ENCODE data around the gene GINS1. TPM values are rescaled to one million over a fixed set of nuclear protein-coding genes. Genes with fewer than 3 reads are reported as not detected.

Gene GINS1
- total RNA-seq, 1 experiment from 2014 or later, result 30.4 TPM

- DNase-seq (ENCODE audit: low read depth, low spot score) (no peak), ATAC-seq (no peak)
- ChIA-PET RAD21 (ENCODE audit: low non-redundant PET in 1 of 2, low total read pairs in 2 of 2, uncharacterized antibody in 2 of 2, unreplicated experiment in 2 of 2) (no interaction called here), POLR2A (no interaction called here), CTCF (no interaction called here)
- no peak for TF ChIP-seq POLR2AphosphoS5 (IDR thresholded peaks at IDR 0.05; ENCODE audit: low read depth, low read length)
- no peak for TF ChIP-seq TCF7L2 (IDR thresholded peaks at IDR 0.05; ENCODE audit: borderline replicate concordance, extremely low read depth, insufficient read depth, insufficient read length)
- no peak for TF ChIP-seq ZNF274 (IDR thresholded peaks at IDR 0.05; ENCODE audit: low read depth, low read length)
- TF ChIP-seq CBX3 (IDR thresholded peaks at IDR 0.05; ENCODE audit: low read depth), result no peak
- no peak for TF ChIP-seq EZH2phosphoT487 (IDR thresholded peaks at IDR 0.05; ENCODE audit: borderline replicate concordance)
- TF ChIP-seq ZFX (IDR thresholded peaks at IDR 0.05), result no peak
- no peak for TF ChIP-seq EGR1 (IDR thresholded peaks at IDR 0.05; ENCODE audit: low read depth)
- TF ChIP-seq YY1 (IDR thresholded peaks at IDR 0.05; ENCODE audit: extremely low read depth, insufficient replicate concordance, low read depth, low read length), result no peak
- TF ChIP-seq POLR2A (IDR thresholded peaks at IDR 0.05; ENCODE audit: borderline replicate concordance, extremely low read depth, insufficient read depth, insufficient read length), result no peak
- TF ChIP-seq SRF (IDR thresholded peaks at IDR 0.05; ENCODE audit: low read depth), result no peak
- TF ChIP-seq SIN3A (IDR thresholded peaks at IDR 0.05; ENCODE audit: low read depth), result no peak
- TF ChIP-seq EZH2 (IDR thresholded peaks at IDR 0.05), result no peak
- no peak for TF ChIP-seq ATF3 (IDR thresholded peaks at IDR 0.05)
- no peak for TF ChIP-seq MAX (IDR thresholded peaks at IDR 0.05)
- no peak for TF ChIP-seq JUND (IDR thresholded peaks at IDR 0.05)
- no peak for TF ChIP-seq SP1 (IDR thresholded peaks at IDR 0.05; ENCODE audit: low read depth)
- TF ChIP-seq REST (IDR thresholded peaks at IDR 0.05; ENCODE audit: low read depth), result no peak
- no peak for TF ChIP-seq FOSL1 (IDR thresholded peaks at IDR 0.05; ENCODE audit: low read depth)
- no peak for TF ChIP-seq ELF1 (IDR thresholded peaks at IDR 0.05; ENCODE audit: borderline replicate concordance, low read depth)
- no peak for TF ChIP-seq ZBTB33 (IDR thresholded peaks at IDR 0.05; ENCODE audit: extremely low read depth, insufficient replicate concordance, low read length)
- Histone ChIP-seq H3K4me3 (replicated peaks in 1 of 2; ENCODE audit: low read depth in 1 of 2, low read length in 2 of 2) (no peak overlapping the region), H3K79me2 (ENCODE audit: insufficient read depth, low read length) (no peaks in the 10 kb centered on the region), H3K4me2 (ENCODE audit: low read length) (no peak overlapping the region), H3K27me3 (ENCODE audit: insufficient read depth, low read length) (no peaks in the 10 kb centered on the region), H3K9me3 (ENCODE audit: control insufficient read depth in 1 of 2, insufficient read depth in 1 of 2, low read depth in 1 of 2, low read length in 2 of 2) (no peaks in the 10 kb centered on the region), H4K20me1 (ENCODE audit: insufficient read depth) (no peaks in the 10 kb centered on the region), H3K4me1 (ENCODE audit: control insufficient read depth in 1 of 2, insufficient read depth in 2 of 2, low read length in 2 of 2) (no peaks in the 10 kb centered on the region), H3K9ac (ENCODE audit: low read length) (no peak overlapping the region), H3K9me2 (ENCODE audit: insufficient read depth) (no peaks in the 10 kb centered on the region), H3K36me3 (ENCODE audit: control insufficient read depth in 1 of 2, insufficient read depth in 2 of 2, low read length in 2 of 2) (no peaks in the 10 kb centered on the region; a peak in 1 of 4 replicates), H2AFZ (ENCODE audit: low read depth, low read length, poor library complexity, severe bottlenecking) (no peak overlapping the region), H3K27ac (ENCODE audit: low read depth, low read length) (no peak overlapping the region)
- BruUV-seq (replicated peaks), result no TSS peak
- intact Hi-C loops (cut with micrococcal nuclease), result no loop called here
Observed at GRCh38 chr20:25485872-25486271, 78.4 kb downstream of the GINS1 start.

Data from HCT116 (cell line).